ENCODE results near the gene MGMT. TPM values are rescaled to one million over a fixed set of nuclear protein-coding genes. Genes with fewer than 3 reads are reported as not detected.

The MGMT gene
- total RNA-seq, 1 donor from 2014 or later = 19.6 TPM

- Mint-ChIP-seq H3K4me1 (ENCODE audit: low read depth) (no peaks in the 10 kb centered on the region), H3K36me3 (ENCODE audit: low read depth) (no peaks in the 10 kb centered on the region), H3K4me3 (no peak overlapping the region), H3K9me3 (no peaks in the 10 kb centered on the region), H3K27ac (no peak overlapping the region), H3K27me3 (ENCODE audit: insufficient read depth) (no peaks in the 10 kb centered on the region)
- intact Hi-C loops (cut with micrococcal nuclease) = no loop called here
- DNase-seq (ENCODE audit: low spot score) = no peak
Measured at GRCh38 chr10:129605986-129606518, 139.0 kb downstream of the MGMT start.

DNA sequence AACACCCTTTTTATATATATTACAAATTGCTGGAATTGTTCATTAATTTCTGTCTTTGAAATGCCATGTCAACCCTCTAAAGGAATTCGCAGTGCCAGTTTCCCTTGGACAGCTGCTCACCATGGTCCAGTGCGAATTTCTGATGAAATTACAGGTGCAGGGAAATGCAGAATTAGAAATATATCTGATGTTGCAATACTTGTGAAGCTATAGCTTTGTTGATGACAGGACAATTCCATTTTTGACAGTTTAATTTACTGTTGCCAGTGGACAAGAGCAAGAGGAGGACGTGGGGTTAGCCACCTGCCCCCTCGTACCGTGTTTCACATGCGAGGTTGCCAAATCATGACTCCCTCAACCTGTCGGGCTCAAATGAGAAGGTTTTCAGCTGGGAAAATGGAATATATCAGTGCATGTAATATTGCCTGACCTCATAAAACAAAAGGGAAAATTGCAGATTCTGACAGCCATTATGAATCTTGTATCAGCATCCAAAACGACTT is 140.6 kb downstream of the MGMT start:
- intact Hi-C loops (cut with micrococcal nuclease) = no loop called here
- no peaks in the 10 kb centered on the region for H3K27me3 Mint-ChIP-seq (ENCODE audit: insufficient read depth)
- DNase-seq (ENCODE audit: low spot score) = no peak
- no peaks in the 10 kb centered on the region for H3K9me3 Mint-ChIP-seq
- H3K4me1 Mint-ChIP-seq (ENCODE audit: low read depth) = no peaks in the 10 kb centered on the region
- H3K4me3 Mint-ChIP-seq = no peak overlapping the region
- H3K36me3 Mint-ChIP-seq (ENCODE audit: low read depth) = no peaks in the 10 kb centered on the region
- H3K27ac Mint-ChIP-seq = no peak overlapping the region

DNA sequence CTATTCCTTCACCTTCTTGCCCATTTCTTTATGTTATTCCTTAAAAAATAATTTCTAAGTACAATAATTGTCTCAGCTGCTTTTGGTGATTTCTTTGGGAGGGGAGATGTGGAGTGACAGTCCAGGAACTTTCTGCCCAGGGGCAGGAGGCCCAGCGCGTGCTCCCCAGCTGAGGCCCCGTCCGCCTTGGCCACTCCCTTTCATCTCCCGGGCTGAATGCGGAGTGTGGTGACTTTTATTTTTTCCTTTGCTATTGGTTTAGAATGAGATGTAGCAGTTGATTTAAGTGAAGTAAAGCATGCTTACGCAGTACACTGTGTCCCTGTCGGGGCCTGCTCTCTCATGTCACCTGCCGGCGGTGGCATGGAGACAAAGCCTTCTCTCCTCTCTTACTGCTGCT is 141.6 kb downstream of the MGMT start:
- H3K36me3 Mint-ChIP-seq (ENCODE audit: low read depth) = no peaks in the 10 kb centered on the region
- no peak overlapping the region for H3K27ac Mint-ChIP-seq
- no peaks in the 10 kb centered on the region for H3K9me3 Mint-ChIP-seq
- no peaks in the 10 kb centered on the region for H3K4me1 Mint-ChIP-seq (ENCODE audit: low read depth)
- DNase-seq (ENCODE audit: low spot score) = no peak
- H3K4me3 Mint-ChIP-seq = no peak overlapping the region
- no peaks in the 10 kb centered on the region for H3K27me3 Mint-ChIP-seq (ENCODE audit: insufficient read depth)
- intact Hi-C loops (cut with micrococcal nuclease) = no loop called here

DNA sequence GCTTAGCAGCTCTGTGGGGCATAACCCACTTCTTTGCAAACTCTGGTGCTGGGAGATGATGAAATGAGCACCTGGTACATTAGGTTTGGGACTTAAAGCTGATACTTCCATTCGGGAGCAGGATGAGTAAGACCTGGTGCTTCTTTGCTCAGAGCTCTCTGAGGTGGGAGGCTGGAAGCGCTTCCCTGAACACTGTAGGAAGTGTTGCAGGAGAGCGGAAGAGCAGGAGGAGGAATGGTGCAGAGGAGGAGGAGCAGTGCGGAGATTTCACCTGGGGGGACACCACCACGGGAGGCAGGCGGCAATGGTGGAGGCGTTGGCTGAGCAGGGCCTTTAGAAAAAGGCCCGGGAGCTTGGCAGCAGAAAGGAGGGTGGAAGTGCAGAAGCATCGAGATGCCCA is 142.5 kb downstream of the MGMT start:
- no peaks in the 10 kb centered on the region for H3K4me1 Mint-ChIP-seq (ENCODE audit: low read depth)
- H3K9me3 Mint-ChIP-seq = no peaks in the 10 kb centered on the region
- intact Hi-C loops (cut with micrococcal nuclease) = no loop called here
- no peak overlapping the region for H3K4me3 Mint-ChIP-seq
- DNase-seq (ENCODE audit: low spot score) = no peak
- H3K27ac Mint-ChIP-seq = no peak overlapping the region
- no peaks in the 10 kb centered on the region for H3K36me3 Mint-ChIP-seq (ENCODE audit: low read depth)
- no peaks in the 10 kb centered on the region for H3K27me3 Mint-ChIP-seq (ENCODE audit: insufficient read depth)

GRCh38 chr10:129612481-129613109 is 145.6 kb downstream of the MGMT start:
- Mint-ChIP-seq H3K9me3 (no peaks in the 10 kb centered on the region), H3K27ac (no peak overlapping the region), H3K4me1 (ENCODE audit: low read depth) (no peaks in the 10 kb centered on the region), H3K27me3 (ENCODE audit: insufficient read depth) (no peaks in the 10 kb centered on the region), H3K36me3 (ENCODE audit: low read depth) (no peaks in the 10 kb centered on the region), H3K4me3 (no peak overlapping the region)
- DNase-seq (ENCODE audit: low spot score) = no peak
- intact Hi-C loops (cut with micrococcal nuclease) = no loop called here

- Mint-ChIP-seq H3K27me3 (ENCODE audit: insufficient read depth) (no peaks in the 10 kb centered on the region), H3K9me3 (no peaks in the 10 kb centered on the region), H3K4me1 (ENCODE audit: low read depth) (no peaks in the 10 kb centered on the region), H3K4me3 (no peak overlapping the region), H3K36me3 (ENCODE audit: low read depth) (no peaks in the 10 kb centered on the region), H3K27ac (no peak overlapping the region)
- no peak for DNase-seq (ENCODE audit: low spot score)
- intact Hi-C loops (cut with micrococcal nuclease) = no loop called here
Measured at GRCh38 chr10:129613377-129613980, 146.4 kb downstream of the MGMT start.

GRCh38 chr10:129614341-129614740 is 147.3 kb downstream of the MGMT start:
- Mint-ChIP-seq H3K27me3 (ENCODE audit: insufficient read depth) (no peaks in the 10 kb centered on the region), H3K4me3 (no peak overlapping the region), H3K36me3 (ENCODE audit: low read depth) (no peaks in the 10 kb centered on the region), H3K9me3 (no peaks in the 10 kb centered on the region), H3K27ac (no peak overlapping the region), H3K4me1 (ENCODE audit: low read depth) (no peaks in the 10 kb centered on the region)
- intact Hi-C loops (cut with micrococcal nuclease) = no loop called here
- no peak for DNase-seq (ENCODE audit: low spot score)

- H3K36me3 Mint-ChIP-seq (ENCODE audit: low read depth) = no peaks in the 10 kb centered on the region
- H3K27ac Mint-ChIP-seq = no peak overlapping the region
- no peaks in the 10 kb centered on the region for H3K27me3 Mint-ChIP-seq (ENCODE audit: insufficient read depth)
- intact Hi-C loops (cut with micrococcal nuclease) = no loop called here
- H3K4me3 Mint-ChIP-seq = no peak overlapping the region
- peaks cover 2% of the 10 kb centered on the region for H3K9me3 Mint-ChIP-seq
- H3K4me1 Mint-ChIP-seq (ENCODE audit: low read depth) = no peaks in the 10 kb centered on the region
- DNase-seq (ENCODE audit: low spot score) = no peak
Measured at GRCh38 chr10:129615381-129615780, 148.3 kb downstream of the MGMT start.

- no peaks in the 10 kb centered on the region for H3K36me3 Mint-ChIP-seq (ENCODE audit: low read depth)
- H3K9me3 Mint-ChIP-seq = peaks cover 5% of the 10 kb centered on the region
- no peaks in the 10 kb centered on the region for H3K4me1 Mint-ChIP-seq (ENCODE audit: low read depth)
- intact Hi-C loops (cut with micrococcal nuclease) = no loop called here
- DNase-seq (ENCODE audit: low spot score) = no peak
- no peak overlapping the region for H3K4me3 Mint-ChIP-seq
- no peak overlapping the region for H3K27ac Mint-ChIP-seq
- H3K27me3 Mint-ChIP-seq (ENCODE audit: insufficient read depth) = no peaks in the 10 kb centered on the region
Measured at GRCh38 chr10:129615921-129616525, 149.0 kb downstream of the MGMT start.

DNA sequence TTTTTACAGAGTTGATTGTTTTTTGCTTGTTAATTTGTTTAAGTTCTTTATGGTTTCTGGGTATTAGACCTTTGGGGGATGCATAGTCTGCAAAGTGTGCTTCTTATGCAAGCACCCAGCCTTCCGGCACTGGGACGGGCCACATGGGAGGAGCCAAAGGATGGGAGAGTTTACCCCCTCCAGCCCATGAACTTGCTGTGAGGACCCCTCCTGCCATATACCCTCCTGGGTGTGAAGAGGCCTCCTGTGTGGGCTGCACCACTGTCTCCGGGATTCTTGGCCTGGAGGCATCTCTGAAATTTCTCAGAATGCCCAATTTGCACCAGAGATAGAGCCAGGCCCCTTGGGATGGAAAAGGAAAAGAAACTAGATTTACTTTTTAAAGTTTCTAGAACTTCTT is 150.7 kb downstream of the MGMT start:
- H3K4me1 Mint-ChIP-seq (ENCODE audit: low read depth) = no peaks in the 10 kb centered on the region
- H3K36me3 Mint-ChIP-seq (ENCODE audit: low read depth) = no peaks in the 10 kb centered on the region
- peaks cover 8% of the 10 kb centered on the region for H3K9me3 Mint-ChIP-seq
- no peak overlapping the region for H3K4me3 Mint-ChIP-seq
- intact Hi-C loops (cut with micrococcal nuclease) = no loop called here
- no peaks in the 10 kb centered on the region for H3K27me3 Mint-ChIP-seq (ENCODE audit: insufficient read depth)
- H3K27ac Mint-ChIP-seq = no peak overlapping the region
- no peak for DNase-seq (ENCODE audit: low spot score)

DNA sequence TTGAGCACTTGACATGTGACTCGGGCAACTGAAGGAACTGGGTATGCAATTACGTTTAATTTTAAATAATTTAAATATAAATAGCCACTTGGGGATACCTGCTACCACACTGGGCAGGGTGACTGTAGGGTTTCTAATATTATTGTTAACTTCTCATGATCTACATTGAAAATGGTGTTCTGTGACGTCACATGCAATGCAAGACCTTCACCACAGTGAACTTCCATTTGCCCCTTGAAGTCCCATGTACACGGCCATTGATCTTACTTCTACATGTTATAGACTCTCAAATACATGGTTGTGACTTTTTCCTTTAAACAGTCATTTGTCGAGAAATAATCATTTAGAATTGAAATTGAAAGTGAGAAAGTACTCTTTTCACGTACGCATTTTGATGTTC is 154.0 kb downstream of the MGMT start:
- DNase-seq (ENCODE audit: low spot score) = no peak
- H3K9me3 Mint-ChIP-seq = peaks cover 15% of the 10 kb centered on the region
- H3K27me3 Mint-ChIP-seq (ENCODE audit: insufficient read depth) = no peaks in the 10 kb centered on the region
- intact Hi-C loops (cut with micrococcal nuclease) = no loop called here
- no peaks in the 10 kb centered on the region for H3K36me3 Mint-ChIP-seq (ENCODE audit: low read depth)
- no peaks in the 10 kb centered on the region for H3K4me1 Mint-ChIP-seq (ENCODE audit: low read depth)
- H3K4me3 Mint-ChIP-seq = no peak overlapping the region
- no peak overlapping the region for H3K27ac Mint-ChIP-seq

DNA sequence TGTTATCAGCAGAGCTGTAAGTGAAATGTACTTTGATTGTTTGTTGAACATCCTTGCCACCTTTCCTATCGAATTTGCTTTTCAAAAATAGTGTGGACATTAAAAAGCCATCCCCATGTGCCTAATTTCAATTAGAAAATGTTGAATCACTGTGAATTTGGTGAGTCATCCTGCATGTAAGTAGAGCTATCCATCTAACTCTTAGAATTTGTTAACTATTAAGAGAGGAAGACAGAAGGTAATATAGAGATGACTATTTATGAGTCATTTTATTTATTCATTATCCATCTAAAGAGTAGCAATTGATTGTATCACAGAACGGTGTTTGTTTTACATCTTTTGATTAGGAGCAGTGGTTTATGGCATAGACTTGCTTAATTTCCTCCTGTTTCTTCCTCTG is 154.7 kb downstream of the MGMT start:
- H3K36me3 Mint-ChIP-seq (ENCODE audit: low read depth) = no peaks in the 10 kb centered on the region
- no peak overlapping the region for H3K4me3 Mint-ChIP-seq
- DNase-seq (ENCODE audit: low spot score) = no peak
- peaks cover 15% of the 10 kb centered on the region for H3K9me3 Mint-ChIP-seq
- intact Hi-C loops (cut with micrococcal nuclease) = no loop called here
- H3K4me1 Mint-ChIP-seq (ENCODE audit: low read depth) = no peaks in the 10 kb centered on the region
- no peak overlapping the region for H3K27ac Mint-ChIP-seq
- H3K27me3 Mint-ChIP-seq (ENCODE audit: insufficient read depth) = no peaks in the 10 kb centered on the region

GRCh38 chr10:129622291-129622690 is 155.2 kb downstream of the MGMT start:
- intact Hi-C loops (cut with micrococcal nuclease) = no loop called here
- H3K36me3 Mint-ChIP-seq (ENCODE audit: low read depth) = no peaks in the 10 kb centered on the region
- H3K27me3 Mint-ChIP-seq (ENCODE audit: insufficient read depth) = no peaks in the 10 kb centered on the region

More at GRCh38 chr10:129622291-129622690, 155.2 kb downstream of the MGMT start:
- DNase-seq (ENCODE audit: low spot score) = no peak
- Mint-ChIP-seq H3K4me3 (no peak overlapping the region), H3K4me1 (ENCODE audit: low read depth) (no peaks in the 10 kb centered on the region), H3K9me3 (peaks cover 15% of the 10 kb centered on the region), H3K27ac (no peak overlapping the region)

All from activated T-helper 1 cell treated with anti-CD3 and anti-CD28 coated beads, Interleukin-12 subunit alpha, Interleukin-12 subunit beta, Interleukin-2, Interleukin-4 antibody, amounts not matched to agents 30 ng/mL and 10 ng/mL and 1 ng/mL, durations not matched to agents 14 hours and 24 hours and 36 hours (primary cell).